Gastroesophageal sphincter (tissue), 3 donors: ENCODE results near the gene LRRC1.

ENCODE experiments used
- CTCF ChIP-seq, 4 experiments: fragments of 200-600 bp in 2 of 4; fragments of 450-650 bp in 2 of 4; sonication (generic) in 1 of 4; IDR thresholded peaks; one replicate each; pipeline ENCODE4 v1.5.1; 2017 to 2019; ENCODE audit warnings: antibody characterized with exemption in 4 of 4, mild to moderate bottlenecking in 2 of 4, moderate library complexity in 2 of 4
- EP300 ChIP-seq: sonication (generic); formaldehyde crosslinking; IDR thresholded peaks from one replicate; pipeline ENCODE4 v1.6.1; 2017; ENCODE audit warnings: antibody characterized with exemption, mild to moderate bottlenecking
- POLR2A ChIP-seq, 2 donors: fragments of 450-650 bp; IDR thresholded peaks; one replicate each; pipeline ENCODE4 v1.6.1; 2017; ENCODE audit warnings: antibody characterized with exemption in 2 of 2, mild to moderate bottlenecking in 2 of 2, moderate library complexity in 1 of 2
- POLR2AphosphoS5 ChIP-seq: sonication (generic); formaldehyde crosslinking; IDR thresholded peaks from one replicate; pipeline ENCODE4 v1.6.1; 2017; ENCODE audit warnings: antibody characterized with exemption

GRCh38 chr6:53912661-53913060, 117.9 kb downstream of the LRRC1 start:
- TF ChIP-seq CTCF (IDR thresholded peaks at IDR 0.05) (no peak), EP300 (no peak), POLR2A (IDR thresholded peaks at IDR 0.05) (no peak), POLR2AphosphoS5 (no peak)
